Amniotic epithelial cell (primary cell): ENCODE measurements around the gene CHD5.

Experiments
- DNase-seq: peaks from one replicate; pipeline ENCODE4 v3.0.0-alpha.2; 2010; ENCODE audit warnings: low read depth

The CHD5 gene

GRCh38 chr1:6152181-6152580, 27.9 kb downstream of the CHD5 start:
- DNase-seq, result no peak

- DNase-seq, result no peak
Measured at GRCh38 chr1:6151291-6151822, 28.8 kb downstream of the CHD5 start.

- no peak for DNase-seq
Measured at GRCh38 chr1:6150006-6150938, 29.8 kb downstream of the CHD5 start.

GRCh38 chr1:6149597-6149996, 30.5 kb downstream of the CHD5 start:
- DNase-seq, result no peak

- peak; percentile 15 for DNase-seq
Measured at GRCh38 chr1:6148497-6149241, 31.5 kb downstream of the CHD5 start.

- DNase-seq, result no peak
Measured at GRCh38 chr1:6145864-6146410, 34.2 kb downstream of the CHD5 start.

- DNase-seq, result no peak
Measured at GRCh38 chr1:6145396-6145750, 34.7 kb downstream of the CHD5 start.

- no peak for DNase-seq
Measured at GRCh38 chr1:6144647-6145395, 35.3 kb downstream of the CHD5 start.

GRCh38 chr1:6144175-6144574, 35.9 kb downstream of the CHD5 start:
- DNase-seq, result no peak

GRCh38 chr1:6143395-6143794, 36.7 kb downstream of the CHD5 start:
- DNase-seq, result no peak

- DNase-seq, result peak; percentile 23
Measured at GRCh38 chr1:6142734-6143133, 37.4 kb downstream of the CHD5 start.

- no peak for DNase-seq
Measured at GRCh38 chr1:6142036-6142621, 38.0 kb downstream of the CHD5 start.

- DNase-seq, result no peak
Measured at GRCh38 chr1:6141592-6141991, 38.5 kb downstream of the CHD5 start.

- DNase-seq, result no peak
Measured at GRCh38 chr1:6140413-6140812, 39.7 kb downstream of the CHD5 start.

GRCh38 chr1:6137758-6138157, 42.4 kb downstream of the CHD5 start:
- DNase-seq, result no peak

GRCh38 chr1:6136516-6137220, 43.5 kb downstream of the CHD5 start:
- no peak for DNase-seq

GRCh38 chr1:6134741-6135510, 45.2 kb downstream of the CHD5 start:
- no peak for DNase-seq

- DNase-seq, result no peak
Measured at GRCh38 chr1:6134206-6134605, 45.9 kb downstream of the CHD5 start.

- DNase-seq, result no peak
Measured at GRCh38 chr1:6133146-6133895, 46.8 kb downstream of the CHD5 start.
